GM21528 (cell line): ENCODE measurements around the gene FBLN1.

Experiments
- ATAC-seq: cut with Tn5 transposase; IDR thresholded peaks from one replicate; pipeline ENCODE4 v1.9.1; 2021; ENCODE audit warnings: mild to moderate bottlenecking, moderate library complexity; ENCODE audit not compliant: unreplicated experiment, low FRiP score

FBLN1 gene

GRCh38 chr22:45562537-45563361 lies 60.1 kb downstream of the FBLN1 start:
- ATAC-seq, result no peak

GRCh38 chr22:45563362-45564040 lies 60.8 kb downstream of the FBLN1 start:
- ATAC-seq, result no peak

GRCh38 chr22:45564349-45565030 lies 61.8 kb downstream of the FBLN1 start:
- no peak for ATAC-seq

- ATAC-seq, result no peak
These were observed 62.5 kb downstream of the FBLN1 start for GRCh38 chr22:45565171-45565570.

GRCh38 chr22:45565973-45566372 lies 63.3 kb downstream of the FBLN1 start:
- no peak for ATAC-seq

GRCh38 chr22:45568213-45568612 lies 65.5 kb downstream of the FBLN1 start:
- no peak for ATAC-seq

GRCh38 chr22:45571089-45571488 lies 68.4 kb downstream of the FBLN1 start:
- ATAC-seq, result no peak

- ATAC-seq, result no peak
These were observed 69.8 kb downstream of the FBLN1 start for GRCh38 chr22:45572444-45572843.

GRCh38 chr22:45574069-45574703 lies 71.5 kb downstream of the FBLN1 start:
- no peak for ATAC-seq

GRCh38 chr22:45575173-45575572 lies 72.5 kb downstream of the FBLN1 start:
- ATAC-seq, result no peak

GRCh38 chr22:45575607-45576272 lies 73.1 kb downstream of the FBLN1 start:
- no peak for ATAC-seq

GRCh38 chr22:45576273-45576625 lies 73.6 kb downstream of the FBLN1 start:
- ATAC-seq, result no peak

GRCh38 chr22:45576730-45577464 lies 74.2 kb downstream of the FBLN1 start:
- no peak for ATAC-seq

GRCh38 chr22:45577746-45578523 lies 75.3 kb downstream of the FBLN1 start:
- ATAC-seq, result no peak

GRCh38 chr22:45578524-45579147 lies 76.0 kb downstream of the FBLN1 start:
- ATAC-seq, result no peak

- ATAC-seq, result no peak
These were observed 76.6 kb downstream of the FBLN1 start for GRCh38 chr22:45579306-45579705.

GRCh38 chr22:45579806-45580725 lies 77.4 kb downstream of the FBLN1 start:
- no peak for ATAC-seq
